ENCODE results near the gene CKM. TPM values are rescaled to one million over a fixed set of nuclear protein-coding genes. Genes with fewer than 3 reads are reported as not detected.

Gene CKM
- total RNA-seq, 2 experiments from 2014 or later: not detected

DNA sequence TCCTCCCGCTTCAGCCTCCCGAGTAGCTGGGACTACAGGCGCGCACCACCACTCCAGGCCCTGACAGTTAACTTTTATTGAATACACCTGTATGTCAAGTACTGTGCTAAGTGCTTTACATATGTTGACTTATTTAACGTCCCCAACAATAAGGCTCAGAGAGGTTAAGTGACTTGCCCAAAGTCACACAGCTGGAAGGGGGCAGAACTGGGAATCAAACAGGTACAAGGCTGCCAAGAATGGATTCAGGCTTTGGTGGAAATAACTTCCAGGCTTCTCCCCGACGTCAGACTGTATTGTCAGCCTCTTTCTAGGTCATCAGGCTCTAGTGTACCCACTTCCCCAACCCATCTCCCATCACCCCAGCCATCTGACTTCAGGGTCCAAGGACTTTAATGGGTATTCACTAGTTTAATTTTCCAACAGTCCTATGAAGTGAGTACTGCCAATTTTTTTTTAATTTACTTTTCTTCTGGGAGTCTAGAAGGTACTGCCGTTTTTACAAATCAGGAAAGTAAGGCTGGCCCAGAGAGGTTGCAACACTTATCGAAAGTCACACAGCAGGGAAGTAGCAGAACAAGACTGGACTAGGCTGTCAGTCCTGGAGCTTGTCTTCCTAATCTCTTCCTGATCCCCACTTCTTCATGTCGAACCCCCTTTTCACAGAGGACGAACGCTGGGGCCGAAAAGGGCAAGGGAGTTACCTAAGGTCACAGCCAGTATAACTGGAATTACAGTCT, 4.9 kb upstream of the CKM start:
- H3K4me3 Mint-ChIP-seq: no peak overlapping the region
- DNase-seq (no peak), ATAC-seq (ENCODE audit: poor library complexity) (no peak)
- POLR2A ChIA-PET: no interaction called here
- H3K4me1 Mint-ChIP-seq (ENCODE audit: low read depth): no peaks in the 10 kb centered on the region
- H3K9me3 Mint-ChIP-seq: no peaks in the 10 kb centered on the region
- peaks cover 14% of the 10 kb centered on the region for H3K27me3 Mint-ChIP-seq
- CTCF ChIA-PET: no interaction called here
- peaks cover 14 to 21% of the 10 kb centered on the region in 2 experiments for H3K27me3 ChIP-seq (ENCODE audit: control insufficient read depth in 1 of 2, insufficient read depth in 2 of 2, low read length in 2 of 2)
- H3K27ac Mint-ChIP-seq: no peak overlapping the region
- H3K4me1 ChIP-seq (ENCODE audit: insufficient read depth, low read length): peaks cover 6% of the 10 kb centered on the region
- no peaks in the 10 kb centered on the region for H3K36me3 ChIP-seq (ENCODE audit: insufficient read depth, low read length)
- no peaks in the 10 kb centered on the region for H3K36me3 Mint-ChIP-seq (ENCODE audit: low read depth)
- TF ChIP-seq CTCF (IDR thresholded peaks at IDR 0.05): no peak
- no peak overlapping the region for H3K4me3 ChIP-seq (ENCODE audit: low read length)
- intact Hi-C loops (cut with DNase I, micrococcal nuclease): no loop called here
- H3K27ac ChIP-seq (ENCODE audit: low read depth in 1 of 2, low read length in 2 of 2): no peak overlapping the region
- peaks cover 0 to 5% of the 10 kb centered on the region in 2 experiments for H3K9me3 ChIP-seq (ENCODE audit: control insufficient read depth in 1 of 2, insufficient read depth in 1 of 2, low read length in 2 of 2)

GRCh38 chr19:45324349-45324907, 1.8 kb upstream of the CKM start:
- Histone ChIP-seq H3K4me1 (ENCODE audit: insufficient read depth, low read length) (peaks cover 6% of the 10 kb centered on the region), H3K36me3 (ENCODE audit: insufficient read depth, low read length) (no peaks in the 10 kb centered on the region), H3K27ac (ENCODE audit: low read depth in 1 of 2, low read length in 2 of 2) (no peak overlapping the region), H3K4me3 (ENCODE audit: low read length) (no peak overlapping the region), H3K9me3 (ENCODE audit: control insufficient read depth in 1 of 2, insufficient read depth in 1 of 2, low read length in 2 of 2) (peaks cover 0 to 11% of the 10 kb centered on the region in 2 experiments), H3K27me3 (ENCODE audit: control insufficient read depth in 1 of 2, insufficient read depth in 2 of 2, low read length in 2 of 2) (peaks cover 19 to 31% of the 10 kb centered on the region in 2 experiments)
- no peak for TF ChIP-seq CTCF (IDR thresholded peaks at IDR 0.05)
- Mint-ChIP-seq H3K36me3 (ENCODE audit: low read depth) (no peaks in the 10 kb centered on the region), H3K4me1 (ENCODE audit: low read depth) (no peaks in the 10 kb centered on the region), H3K27me3 (peaks cover 21% of the 10 kb centered on the region), H3K4me3 (no peak overlapping the region), H3K27ac (no peak overlapping the region), H3K9me3 (no peaks in the 10 kb centered on the region)
- DNase-seq (no peak), ATAC-seq (ENCODE audit: poor library complexity) (no peak)
- ChIA-PET CTCF (no interaction called here), POLR2A (no interaction called here)
- intact Hi-C loops (cut with DNase I, micrococcal nuclease): no loop called here

GRCh38 chr19:45323671-45324081, 1.0 kb upstream of the CKM start:
- Mint-ChIP-seq H3K27me3 (peaks cover 21% of the 10 kb centered on the region), H3K36me3 (ENCODE audit: low read depth) (no peaks in the 10 kb centered on the region), H3K27ac (no peak overlapping the region), H3K4me1 (ENCODE audit: low read depth) (no peaks in the 10 kb centered on the region), H3K9me3 (no peaks in the 10 kb centered on the region), H3K4me3 (no peak overlapping the region)
- Histone ChIP-seq H3K27ac (ENCODE audit: low read depth in 1 of 2, low read length in 2 of 2) (no peak overlapping the region), H3K27me3 (ENCODE audit: control insufficient read depth in 1 of 2, insufficient read depth in 2 of 2, low read length in 2 of 2) (peaks cover 19 to 38% of the 10 kb centered on the region in 2 experiments), H3K4me1 (ENCODE audit: insufficient read depth, low read length) (peaks cover 6% of the 10 kb centered on the region), H3K36me3 (ENCODE audit: insufficient read depth, low read length) (no peaks in the 10 kb centered on the region), H3K9me3 (ENCODE audit: control insufficient read depth in 1 of 2, insufficient read depth in 1 of 2, low read length in 2 of 2) (peaks cover 0 to 11% of the 10 kb centered on the region in 2 experiments), H3K4me3 (ENCODE audit: low read length) (no peak overlapping the region)
- DNase-seq (no peak), ATAC-seq (ENCODE audit: poor library complexity) (no peak)
- no peak for TF ChIP-seq CTCF (IDR thresholded peaks at IDR 0.05)
- intact Hi-C loops (cut with DNase I, micrococcal nuclease): no loop called here
- CTCF ChIA-PET: no interaction called here
- POLR2A ChIA-PET: no interaction called here

All from CD4-positive, alpha-beta T cell (primary cell).